PC-9 (cell line): ENCODE results near the gene GLT1D1.

Source experiments
- EZH2 ChIP-seq: fragments of 200-600 bp; sonication (generic); IDR thresholded peaks from 2 replicates; pipeline ENCODE4 v1.8.0; 2017; ENCODE audit warnings: antibody characterized with exemption, low read depth
- TF ChIP-seq, protein P1 (sequence below): fragments of 200-600 bp; sonication (generic); conservative IDR thresholded peaks from 2 replicates; pipeline ENCODE4 v1.6.1; 2017; ENCODE audit warnings: mixed run types, antibody characterized with exemption, mild to moderate bottlenecking, moderate library complexity

- TF ChIP-seq, protein P1, sequence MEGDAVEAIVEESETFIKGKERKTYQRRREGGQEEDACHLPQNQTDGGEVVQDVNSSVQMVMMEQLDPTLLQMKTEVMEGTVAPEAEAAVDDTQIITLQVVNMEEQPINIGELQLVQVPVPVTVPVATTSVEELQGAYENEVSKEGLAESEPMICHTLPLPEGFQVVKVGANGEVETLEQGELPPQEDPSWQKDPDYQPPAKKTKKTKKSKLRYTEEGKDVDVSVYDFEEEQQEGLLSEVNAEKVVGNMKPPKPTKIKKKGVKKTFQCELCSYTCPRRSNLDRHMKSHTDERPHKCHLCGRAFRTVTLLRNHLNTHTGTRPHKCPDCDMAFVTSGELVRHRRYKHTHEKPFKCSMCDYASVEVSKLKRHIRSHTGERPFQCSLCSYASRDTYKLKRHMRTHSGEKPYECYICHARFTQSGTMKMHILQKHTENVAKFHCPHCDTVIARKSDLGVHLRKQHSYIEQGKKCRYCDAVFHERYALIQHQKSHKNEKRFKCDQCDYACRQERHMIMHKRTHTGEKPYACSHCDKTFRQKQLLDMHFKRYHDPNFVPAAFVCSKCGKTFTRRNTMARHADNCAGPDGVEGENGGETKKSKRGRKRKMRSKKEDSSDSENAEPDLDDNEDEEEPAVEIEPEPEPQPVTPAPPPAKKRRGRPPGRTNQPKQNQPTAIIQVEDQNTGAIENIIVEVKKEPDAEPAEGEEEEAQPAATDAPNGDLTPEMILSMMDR = no peak
- TF ChIP-seq EZH2 = no peak
These were observed 75.1 kb downstream of the GLT1D1 start for GRCh38 chr12:128928361-128928760.
